A549 (cell line): ENCODE measurements around the gene IRS2.

Source experiments
- JUNB ChIP-seq: fragments of >200 bp; sonication (Bioruptor Twin); formaldehyde crosslinking; IDR thresholded peaks from 2 replicates; pipeline ENCODE4 v1.6.1; 2016
- MAZ ChIP-seq: fragments of 150-350 bp; IDR thresholded peaks from 2 replicates; pipeline ENCODE4 v1.6.1; 2014; ENCODE audit warnings: antibody characterized with exemption, low read depth, low read length, borderline replicate concordance
- PHF8 ChIP-seq: fragments of 200-600 bp; sonication (generic); IDR thresholded peaks from 2 replicates; pipeline ENCODE4 v1.6.1; 2016; ENCODE audit warnings: low read depth, mild to moderate bottlenecking, antibody characterized with exemption, moderate library complexity, borderline replicate concordance
- SMC3 ChIP-seq: fragments of >200 bp; sonication (Bioruptor Twin); formaldehyde crosslinking; IDR thresholded peaks from 3 replicates; pipeline ENCODE4 v1.6.1; 2018; ENCODE audit warnings: inconsistent platforms
- TF ChIP-seq, protein P1 (sequence below): IDR thresholded peaks from 2 replicates; pipeline ENCODE4 v1.6.1; 2012
- TF ChIP-seq, protein P2 (sequence below): fragments of >200 bp; sonication (Bioruptor Twin); formaldehyde crosslinking; IDR thresholded peaks from 3 replicates; pipeline ENCODE4 v1.5.1; 2016

DNA sequence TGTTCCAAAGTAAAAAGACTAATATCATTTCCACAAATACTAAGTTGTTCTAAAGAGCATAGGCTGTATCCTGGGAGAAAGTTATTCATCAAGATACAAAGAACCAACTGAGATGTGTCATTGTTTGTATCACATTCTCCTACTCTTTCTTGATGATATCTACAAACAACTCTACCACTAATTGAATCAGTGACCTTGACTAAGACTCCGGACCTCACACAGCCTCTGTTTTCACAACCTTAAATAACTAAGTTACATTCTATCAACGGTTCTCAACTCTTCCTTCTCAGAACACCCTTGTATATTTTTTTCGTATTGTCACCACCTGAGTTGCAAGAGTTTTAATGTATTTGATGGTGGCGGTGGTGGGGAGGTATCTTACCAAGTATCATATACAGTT is 12.6 kb downstream of the IRS2 start:
- TF ChIP-seq, protein P1, sequence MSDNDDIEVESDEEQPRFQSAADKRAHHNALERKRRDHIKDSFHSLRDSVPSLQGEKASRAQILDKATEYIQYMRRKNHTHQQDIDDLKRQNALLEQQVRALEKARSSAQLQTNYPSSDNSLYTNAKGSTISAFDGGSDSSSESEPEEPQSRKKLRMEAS, result no peak
- TF ChIP-seq, protein P2, sequence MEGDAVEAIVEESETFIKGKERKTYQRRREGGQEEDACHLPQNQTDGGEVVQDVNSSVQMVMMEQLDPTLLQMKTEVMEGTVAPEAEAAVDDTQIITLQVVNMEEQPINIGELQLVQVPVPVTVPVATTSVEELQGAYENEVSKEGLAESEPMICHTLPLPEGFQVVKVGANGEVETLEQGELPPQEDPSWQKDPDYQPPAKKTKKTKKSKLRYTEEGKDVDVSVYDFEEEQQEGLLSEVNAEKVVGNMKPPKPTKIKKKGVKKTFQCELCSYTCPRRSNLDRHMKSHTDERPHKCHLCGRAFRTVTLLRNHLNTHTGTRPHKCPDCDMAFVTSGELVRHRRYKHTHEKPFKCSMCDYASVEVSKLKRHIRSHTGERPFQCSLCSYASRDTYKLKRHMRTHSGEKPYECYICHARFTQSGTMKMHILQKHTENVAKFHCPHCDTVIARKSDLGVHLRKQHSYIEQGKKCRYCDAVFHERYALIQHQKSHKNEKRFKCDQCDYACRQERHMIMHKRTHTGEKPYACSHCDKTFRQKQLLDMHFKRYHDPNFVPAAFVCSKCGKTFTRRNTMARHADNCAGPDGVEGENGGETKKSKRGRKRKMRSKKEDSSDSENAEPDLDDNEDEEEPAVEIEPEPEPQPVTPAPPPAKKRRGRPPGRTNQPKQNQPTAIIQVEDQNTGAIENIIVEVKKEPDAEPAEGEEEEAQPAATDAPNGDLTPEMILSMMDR, result no peak
- TF ChIP-seq JUNB, result no peak
- no peak for TF ChIP-seq PHF8
- TF ChIP-seq MAZ, result no peak
- no peak for TF ChIP-seq SMC3
